ENCODE results near the gene PLCB4.
"Not testable (repeated sequence)": the region's sequence is repeated elsewhere in the genome, so short reads cannot be mapped to it uniquely, and the experiment has no call there.

PLCB4 gene

GRCh38 chr20:9068841-9069663, at the start of gene PLCB4:
PLCB4 (plus strand) TSS chr20:9069087; CDS start chr20:9307815, 238,728 bp downstream.
- DNase-seq (ENCODE audit: low spot score), result peak; percentile 31

- no peak for DNase-seq (ENCODE audit: low spot score)
Observed at GRCh38 chr20:9019833-9020232, 49.1 kb upstream of the PLCB4 start.

GRCh38 chr20:9021216-9021615, 47.7 kb upstream of the PLCB4 start:
- DNase-seq (ENCODE audit: low spot score), result no peak

GRCh38 chr20:9021699-9022098, 47.2 kb upstream of the PLCB4 start:
- no peak for DNase-seq (ENCODE audit: low spot score)

DNA sequence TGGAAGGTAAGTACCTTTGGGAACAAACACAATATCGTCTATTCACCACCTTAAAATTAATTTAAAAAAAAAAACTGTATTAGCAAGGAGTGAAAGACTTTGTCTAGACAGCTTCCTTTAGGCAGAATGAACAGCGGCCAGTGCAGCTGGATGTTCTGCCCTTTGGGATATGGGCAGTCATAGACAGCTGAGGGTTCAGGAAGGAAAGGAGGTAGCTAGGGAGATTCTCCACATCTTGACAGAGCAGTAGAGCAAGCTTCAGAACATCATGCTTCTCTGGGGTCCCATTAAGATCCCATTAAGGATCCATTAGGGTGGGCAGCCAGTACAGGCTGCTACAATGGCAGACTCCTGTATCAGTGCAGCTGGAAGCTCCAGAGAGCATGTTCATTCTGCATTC, 46.5 kb upstream of the PLCB4 start:
- DNase-seq (ENCODE audit: low spot score), result no peak

- no peak for DNase-seq (ENCODE audit: low spot score)
Observed at GRCh38 chr20:9024606-9025005, 44.3 kb upstream of the PLCB4 start.

DNA sequence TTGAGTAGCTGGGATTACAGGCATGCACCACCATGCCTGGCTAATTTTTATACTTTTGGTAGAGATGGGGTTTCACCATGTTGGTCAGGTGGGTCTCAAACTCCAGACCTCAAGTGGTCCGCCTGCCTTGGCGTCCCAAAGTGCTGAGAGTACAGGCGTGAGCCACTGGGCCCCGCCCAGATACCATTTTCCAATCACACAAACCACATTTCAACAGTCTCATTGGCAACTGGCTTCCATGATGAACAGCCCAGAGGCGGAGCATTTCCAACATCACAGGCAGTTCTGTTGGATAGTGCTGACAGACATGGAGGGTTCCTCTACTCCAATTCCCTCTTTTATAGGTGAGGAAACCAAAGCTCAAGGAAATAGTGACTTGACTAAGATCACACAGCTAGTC, 43.9 kb upstream of the PLCB4 start:
- DNase-seq (ENCODE audit: low spot score), result no peak

GRCh38 chr20:9025643-9026042, 43.2 kb upstream of the PLCB4 start:
- DNase-seq (ENCODE audit: low spot score), result peak; percentile 51

GRCh38 chr20:9027626-9028025, 41.3 kb upstream of the PLCB4 start:
- no peak for DNase-seq (ENCODE audit: low spot score)

DNA sequence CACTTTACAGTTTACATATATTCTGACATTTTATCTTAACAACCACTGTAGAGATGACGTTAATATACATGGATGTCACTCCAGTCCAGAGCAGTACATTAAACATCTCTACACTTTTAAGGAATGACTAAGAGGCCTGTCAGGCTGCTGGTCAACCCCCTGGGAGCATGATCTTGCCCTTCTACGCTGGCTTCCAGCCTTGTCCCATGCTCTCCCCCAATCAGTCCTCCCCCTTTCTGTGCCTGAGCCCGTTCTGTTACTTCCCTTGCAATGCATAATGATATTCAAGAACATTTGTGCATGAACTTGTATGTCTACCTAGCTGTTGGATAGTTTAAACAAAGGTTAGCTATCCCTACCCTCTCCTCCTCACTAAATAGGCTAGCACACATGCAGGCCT, 40.5 kb upstream of the PLCB4 start:
- DNase-seq (ENCODE audit: low spot score), result no peak

DNA sequence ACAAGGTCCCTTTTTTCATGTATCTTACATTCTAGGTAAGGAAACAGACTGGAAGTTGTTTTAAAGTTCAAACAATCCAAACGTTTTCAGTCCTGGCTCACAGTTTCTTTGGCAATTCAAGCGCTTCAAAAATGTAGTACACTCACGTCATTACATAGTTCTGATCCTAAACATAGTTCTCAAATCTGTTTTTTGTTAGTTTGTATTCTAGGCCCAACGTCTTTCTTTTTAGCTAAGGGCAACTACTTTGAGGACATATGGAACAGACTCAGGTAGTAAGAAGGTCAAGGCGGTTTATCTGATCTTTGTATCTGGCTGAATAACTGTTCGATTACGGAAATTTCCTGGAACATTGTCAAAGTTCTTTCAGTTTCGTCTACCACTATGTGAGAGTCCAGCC, 36.9 kb upstream of the PLCB4 start:
- DNase-seq (ENCODE audit: low spot score), result no peak

DNA sequence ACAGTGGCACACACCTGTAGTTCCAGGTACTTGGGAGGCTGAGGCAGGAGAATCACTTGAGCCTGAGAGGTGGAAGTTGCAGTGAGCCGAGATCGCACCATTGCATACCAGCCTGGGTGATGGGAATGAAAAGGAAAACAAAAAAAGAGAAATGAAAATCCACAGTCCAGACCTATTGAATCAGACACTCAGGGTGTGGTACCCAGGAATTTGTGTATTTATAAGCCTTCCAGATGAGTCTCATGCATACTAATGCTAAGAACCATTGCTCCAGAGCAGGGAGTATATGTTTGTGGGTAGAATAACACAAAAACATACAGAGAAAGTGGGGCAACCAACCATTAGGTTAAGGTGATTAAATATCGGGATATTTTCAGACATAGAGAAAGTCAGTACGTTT, 36.1 kb upstream of the PLCB4 start:
- DNase-seq (ENCODE audit: low spot score), result no peak

GRCh38 chr20:9035126-9035525, 33.8 kb upstream of the PLCB4 start:
- DNase-seq (ENCODE audit: low spot score), result no peak

- no peak for DNase-seq (ENCODE audit: low spot score)
Observed at GRCh38 chr20:9036593-9036992, 32.3 kb upstream of the PLCB4 start.

GRCh38 chr20:9038791-9039535, 29.9 kb upstream of the PLCB4 start:
- DNase-seq (ENCODE audit: low spot score), result no peak

DNA sequence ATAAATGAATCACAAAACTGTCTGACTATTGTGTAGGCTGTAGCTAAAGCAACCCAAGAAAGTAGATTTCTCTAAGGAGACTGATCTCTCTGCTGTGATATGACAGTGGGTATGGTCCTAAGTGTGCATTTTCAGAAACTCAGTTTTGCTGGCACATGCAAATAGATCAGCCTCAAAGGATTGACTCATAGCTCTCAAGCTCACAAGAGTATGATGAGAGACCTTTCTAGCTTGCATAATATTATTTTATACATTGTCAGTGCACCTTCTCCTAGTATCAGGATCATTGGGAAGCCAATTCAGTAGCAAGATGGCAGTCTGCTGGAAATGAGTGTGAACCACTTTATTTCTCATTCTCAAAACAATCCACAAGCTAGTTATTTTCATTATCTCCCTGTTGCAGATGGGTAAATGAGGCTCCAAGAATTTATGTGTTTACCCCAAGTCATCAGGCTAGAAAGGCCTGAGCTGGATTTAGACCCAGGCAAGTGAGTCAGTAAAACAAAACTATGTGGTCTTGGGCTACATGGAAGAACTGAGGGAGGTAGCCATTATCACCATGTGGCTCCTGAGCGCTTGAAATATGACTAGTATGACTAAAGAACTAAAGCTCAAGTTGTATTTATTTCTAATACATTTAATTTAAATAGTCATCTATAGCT, 27.9 kb upstream of the PLCB4 start:
- DNase-seq (ENCODE audit: low spot score), result no peak

GRCh38 chr20:9043364-9043763, 25.5 kb upstream of the PLCB4 start:
- DNase-seq (ENCODE audit: low spot score), result no peak

GRCh38 chr20:9047928-9048327, 21.0 kb upstream of the PLCB4 start:
- not testable (repeated sequence) for DNase-seq (ENCODE audit: low spot score)

DNA sequence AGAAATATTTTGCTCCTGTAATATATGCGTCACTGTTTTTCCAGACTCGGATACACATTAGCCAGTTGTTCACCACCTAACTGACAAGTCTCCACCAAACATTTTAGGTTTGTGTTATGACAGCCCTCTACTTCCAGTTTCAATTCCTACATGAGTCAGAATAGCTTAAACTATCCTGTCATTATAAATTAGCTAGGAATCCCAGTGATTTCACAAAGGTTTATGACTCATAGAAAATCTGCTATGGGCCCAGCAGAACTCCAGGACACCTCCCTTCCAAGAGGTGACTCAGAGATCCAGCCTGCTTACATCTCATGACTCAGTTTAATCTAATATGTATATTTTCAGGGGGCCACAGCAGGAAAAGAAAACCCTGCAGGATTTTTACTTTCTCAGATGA, 17.4 kb upstream of the PLCB4 start:
- DNase-seq (ENCODE audit: low spot score), result peak; percentile 99

- no peak for DNase-seq (ENCODE audit: low spot score)
Observed at GRCh38 chr20:9052136-9052535, 16.8 kb upstream of the PLCB4 start.

- DNase-seq (ENCODE audit: low spot score), result no peak
Observed at GRCh38 chr20:9053108-9053507, 15.8 kb upstream of the PLCB4 start.

- DNase-seq (ENCODE audit: low spot score), result no peak
Observed at GRCh38 chr20:9054176-9054575, 14.7 kb upstream of the PLCB4 start.

- peak; percentile 30 for DNase-seq (ENCODE audit: low spot score)
Observed at GRCh38 chr20:9059931-9060330, 9.0 kb upstream of the PLCB4 start.
